Measurements from ENCODE around the gene ANO10.
"Not testable (repeated sequence)": the region's sequence is repeated elsewhere in the genome, so short reads cannot be mapped to it uniquely, and the experiment has no call there.

Gene ANO10

GRCh38 chr3:43518515-43518914 is 103.3 kb downstream of the ANO10 start:
- DNase-seq (ENCODE audit: low read depth in 2 of 2) = not testable (repeated sequence)

- no peak for DNase-seq (ENCODE audit: low read depth in 2 of 2)
These were observed 105.7 kb downstream of the ANO10 start for GRCh38 chr3:43515970-43516635.

GRCh38 chr3:43515208-43515917 is 106.4 kb downstream of the ANO10 start:
- DNase-seq (ENCODE audit: low read depth in 2 of 2) = no peak

DNA sequence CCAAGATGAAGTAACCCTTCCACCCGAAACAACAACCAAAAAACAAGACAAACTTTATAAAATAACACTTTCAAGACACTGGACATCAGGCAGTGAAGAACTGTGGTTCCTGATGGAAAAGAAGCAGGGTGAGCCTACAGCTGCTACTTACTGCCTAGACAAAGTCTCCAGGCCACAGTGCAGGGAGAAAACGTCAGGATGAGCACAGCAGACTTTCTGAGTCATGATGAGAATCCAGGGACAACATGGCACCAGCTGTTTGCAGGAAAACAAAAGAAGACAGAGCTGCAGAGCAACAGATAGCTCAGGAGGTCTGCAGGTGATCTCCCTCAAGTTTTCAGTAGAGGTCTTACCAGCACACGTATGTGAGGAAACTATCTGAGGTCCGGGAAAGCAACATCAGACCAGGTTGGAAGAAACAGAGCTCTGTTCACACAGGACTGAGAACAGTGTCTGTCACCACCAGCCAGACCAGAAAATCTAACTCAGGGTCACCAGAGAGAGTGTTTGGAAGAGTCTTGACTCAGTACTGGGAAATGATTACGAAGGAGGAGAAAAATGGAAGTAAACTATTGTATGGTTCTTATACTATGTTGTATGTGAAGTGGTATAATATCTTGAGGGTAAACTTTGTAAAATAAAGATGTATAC is 108.9 kb downstream of the ANO10 start:
- DNase-seq (ENCODE audit: low read depth in 2 of 2) = no peak

DNA sequence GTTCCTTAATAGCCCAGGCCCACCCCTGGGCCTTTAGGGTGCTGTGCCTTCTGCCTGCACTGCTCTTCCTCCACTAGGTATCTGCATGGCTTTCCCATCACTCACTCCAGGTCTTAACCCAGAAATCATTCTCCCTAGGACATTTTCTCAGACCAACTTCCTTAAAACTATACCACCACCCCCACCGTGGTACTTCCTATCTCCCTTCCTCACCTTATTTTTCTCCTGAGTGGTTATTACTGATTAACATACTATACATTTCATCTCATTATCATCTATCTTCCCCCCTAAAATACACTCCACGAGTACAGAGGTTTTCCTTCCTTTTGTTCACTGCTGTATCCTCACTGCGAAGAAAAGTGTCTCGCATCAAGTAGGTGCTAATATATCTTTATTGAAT is 115.2 kb downstream of the ANO10 start:
- DNase-seq (ENCODE audit: low read depth in 2 of 2) = no peak

GRCh38 chr3:43505351-43505750 is 116.5 kb downstream of the ANO10 start:
- DNase-seq (ENCODE audit: low read depth in 2 of 2) = peak; percentile 34 to 40

DNA sequence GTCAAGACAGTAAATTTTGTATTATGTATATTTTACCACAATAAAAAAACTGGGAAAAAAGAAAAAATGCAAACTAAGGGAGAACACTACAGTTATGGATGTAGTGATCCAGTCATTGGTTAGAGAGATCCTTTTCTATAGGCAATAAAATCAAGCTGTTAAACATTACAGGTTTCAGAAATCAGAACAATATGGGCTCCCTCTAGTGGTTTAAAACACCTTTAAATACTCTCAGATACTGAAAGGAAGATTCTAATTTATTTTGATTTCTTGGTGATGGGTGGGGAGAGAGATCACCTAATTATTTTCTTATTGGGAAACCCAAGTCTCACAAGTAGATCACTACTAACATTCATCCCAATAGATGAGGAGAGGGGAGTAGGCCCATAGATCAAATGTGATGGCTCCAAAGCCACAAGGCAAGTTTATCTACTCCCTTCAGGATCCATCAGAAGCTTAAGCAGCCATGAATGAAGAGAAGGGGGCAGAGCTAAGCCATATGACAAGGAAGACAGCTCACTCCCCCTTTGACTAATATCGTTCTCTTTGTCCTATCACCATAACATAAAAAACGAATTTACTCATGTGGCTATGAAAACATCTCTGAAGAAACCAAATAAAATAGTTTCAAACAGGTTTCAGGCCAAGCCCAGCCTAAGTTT is 118.6 kb downstream of the ANO10 start:
- peak; percentile 15 to 26 for DNase-seq (ENCODE audit: low read depth in 2 of 2)

DNA sequence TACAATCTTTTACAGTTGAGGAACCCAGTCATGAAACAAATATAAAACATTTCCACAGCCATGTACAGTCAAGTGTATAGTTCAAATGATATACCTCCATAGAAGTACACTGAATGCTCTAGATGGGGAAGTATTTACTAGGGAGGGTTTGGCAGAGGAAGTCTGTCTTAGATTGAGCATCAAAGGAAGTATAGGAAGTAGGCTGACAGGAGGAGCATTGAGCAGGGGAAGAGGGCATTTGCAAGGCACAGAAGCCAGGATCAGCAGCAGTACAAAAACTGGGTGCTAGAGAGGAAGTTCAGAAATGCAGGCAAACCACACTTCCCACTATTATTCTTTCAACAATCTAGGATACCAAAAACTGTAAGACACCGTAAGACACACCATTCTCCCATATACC is 122.6 kb downstream of the ANO10 start:
- no peak for DNase-seq (ENCODE audit: low read depth in 2 of 2)

DNA sequence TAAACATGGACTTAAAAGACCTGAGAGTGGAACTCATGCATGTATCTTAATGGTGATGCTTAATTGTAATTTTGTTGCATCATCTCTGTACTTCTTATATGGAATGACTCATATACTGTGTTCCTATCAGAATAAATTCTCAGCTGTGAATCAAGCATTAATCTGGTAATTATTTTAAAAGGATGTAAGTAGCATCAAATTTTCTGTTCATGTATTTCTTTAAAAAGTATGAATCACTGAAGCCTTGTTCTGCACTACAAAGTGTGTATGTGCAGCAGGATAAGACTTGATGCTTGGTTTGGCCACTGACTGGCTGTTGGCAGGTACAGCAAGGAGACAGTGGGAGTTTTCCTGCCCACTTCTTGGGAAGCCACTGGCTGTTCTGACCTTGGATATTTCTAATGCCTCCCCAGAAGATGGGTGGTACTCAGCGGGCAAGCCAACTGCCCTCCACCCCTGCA is 123.9 kb downstream of the ANO10 start:
- DNase-seq (ENCODE audit: low read depth in 2 of 2) = peak; percentile 44 to 50

GRCh38 chr3:43497422-43497821 is 124.4 kb downstream of the ANO10 start:
- no peak for DNase-seq (ENCODE audit: low read depth in 2 of 2)

GRCh38 chr3:43496740-43497375 is 125.0 kb downstream of the ANO10 start:
- peak in 1 of 2 experiments; percentile 6 for DNase-seq (ENCODE audit: low read depth in 2 of 2)

DNA sequence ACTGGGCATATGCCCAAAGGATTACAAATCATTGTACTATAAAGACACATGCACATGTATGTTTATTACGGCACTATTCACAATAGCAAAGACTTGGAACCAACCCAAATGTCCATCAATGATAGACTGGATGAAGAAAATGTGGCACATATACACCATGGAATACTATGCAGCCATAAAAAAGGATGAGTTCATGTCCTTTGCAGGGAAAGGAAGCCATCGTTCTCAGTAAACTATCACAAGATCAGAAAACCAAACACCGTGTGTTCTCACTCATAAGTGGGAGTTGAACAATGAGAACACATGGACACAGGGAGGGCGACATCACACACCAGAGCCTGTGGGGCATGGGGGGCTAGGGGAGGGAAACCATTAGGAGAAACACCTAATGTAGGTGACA is 128.9 kb downstream of the ANO10 start:
- DNase-seq (ENCODE audit: low read depth in 2 of 2) = not testable (repeated sequence)

- DNase-seq (ENCODE audit: low read depth in 2 of 2) = not testable (repeated sequence)
These were observed 130.0 kb downstream of the ANO10 start for GRCh38 chr3:43491807-43492206.

DNA sequence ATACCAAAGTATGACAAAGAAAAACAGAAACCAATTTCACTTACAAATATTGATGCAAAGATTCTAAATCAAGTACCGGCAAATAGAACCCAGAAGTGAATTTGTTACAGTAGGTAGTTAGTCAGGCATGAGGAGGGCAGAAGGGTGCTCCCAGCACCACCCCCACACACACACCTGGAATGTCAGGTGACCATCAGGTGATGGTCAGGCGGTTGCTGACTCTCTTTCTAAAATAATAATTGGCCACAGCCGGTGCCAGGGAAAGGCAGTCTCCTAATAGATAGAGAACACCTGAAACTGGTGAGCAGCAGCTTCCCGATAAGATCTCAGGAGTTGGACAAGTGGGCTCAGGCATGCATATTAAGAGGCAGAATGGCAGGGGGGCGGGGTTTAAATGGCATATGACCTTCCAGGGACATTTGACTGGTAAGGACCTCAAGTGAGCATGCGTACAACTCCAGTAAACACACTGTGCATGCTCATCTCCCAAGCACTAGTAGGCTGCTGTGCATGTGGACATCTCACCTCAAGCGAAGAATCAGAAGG is 131.1 kb downstream of the ANO10 start:
- no peak for DNase-seq (ENCODE audit: low read depth in 2 of 2)

DNA sequence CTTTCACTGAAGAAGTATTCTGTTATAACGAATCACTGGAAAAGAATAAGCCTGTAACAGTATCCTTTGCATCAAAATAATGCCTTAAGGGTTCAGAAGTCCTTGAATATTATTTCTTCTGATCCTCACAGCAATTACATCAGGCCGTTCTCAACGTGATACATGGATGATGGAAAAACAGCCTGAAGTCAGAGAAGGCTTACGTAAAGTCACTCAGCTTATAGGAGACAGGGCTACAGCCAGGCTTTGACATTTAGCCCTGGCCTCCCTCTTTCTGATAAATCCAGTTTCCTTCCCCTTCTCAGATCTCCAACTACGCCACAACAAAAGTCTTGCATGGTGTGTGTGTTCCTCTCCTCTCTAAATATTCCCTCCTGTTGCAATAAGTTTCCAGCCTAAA is 131.9 kb downstream of the ANO10 start:
- DNase-seq (ENCODE audit: low read depth in 2 of 2) = no peak

DNA sequence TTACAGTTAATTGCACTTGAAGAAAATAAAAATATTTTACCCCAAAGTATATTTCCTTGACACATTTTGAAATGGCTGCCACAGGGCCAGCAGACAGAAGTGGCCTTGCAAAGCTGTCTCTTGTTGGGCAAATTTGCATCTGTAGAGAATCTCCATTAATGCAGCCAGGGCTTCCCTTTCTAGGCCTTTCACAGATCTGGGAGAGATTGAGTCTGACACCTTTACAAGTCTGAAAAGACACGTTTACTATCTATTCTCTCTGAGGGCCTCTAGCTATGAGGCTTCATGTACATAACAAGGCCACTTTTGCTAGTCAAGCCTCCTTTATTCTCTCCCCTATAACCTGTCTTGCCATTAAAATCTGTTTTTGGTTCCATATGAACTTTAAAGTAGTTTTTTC is 135.9 kb downstream of the ANO10 start:
- DNase-seq (ENCODE audit: low read depth in 2 of 2) = no peak

- DNase-seq (ENCODE audit: low read depth in 2 of 2) = no peak
These were observed 136.8 kb downstream of the ANO10 start for GRCh38 chr3:43484926-43485488.

- no peak for DNase-seq (ENCODE audit: low read depth in 2 of 2)
These were observed 140.4 kb downstream of the ANO10 start for GRCh38 chr3:43481375-43481774.

DNA sequence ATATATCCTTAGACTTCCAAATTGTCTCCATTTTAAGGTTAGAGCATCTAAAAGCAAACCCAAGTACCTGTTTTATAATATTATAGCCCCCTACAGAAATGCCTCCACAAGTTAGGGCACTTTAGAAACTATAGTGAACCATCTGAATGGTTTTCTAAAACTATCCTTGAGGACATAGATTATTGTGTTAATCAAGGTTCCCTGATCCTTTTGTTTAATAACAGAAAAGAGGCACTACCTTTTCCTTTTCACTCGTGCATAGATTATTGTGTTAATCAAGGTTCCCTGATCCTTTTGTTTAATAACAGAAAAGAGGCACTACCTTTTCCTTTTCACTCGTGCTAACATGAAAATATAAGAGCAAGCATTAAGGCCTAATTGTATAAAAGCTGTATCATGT is 143.0 kb downstream of the ANO10 start:
- DNase-seq (ENCODE audit: low read depth in 2 of 2) = not testable (repeated sequence)

DNA sequence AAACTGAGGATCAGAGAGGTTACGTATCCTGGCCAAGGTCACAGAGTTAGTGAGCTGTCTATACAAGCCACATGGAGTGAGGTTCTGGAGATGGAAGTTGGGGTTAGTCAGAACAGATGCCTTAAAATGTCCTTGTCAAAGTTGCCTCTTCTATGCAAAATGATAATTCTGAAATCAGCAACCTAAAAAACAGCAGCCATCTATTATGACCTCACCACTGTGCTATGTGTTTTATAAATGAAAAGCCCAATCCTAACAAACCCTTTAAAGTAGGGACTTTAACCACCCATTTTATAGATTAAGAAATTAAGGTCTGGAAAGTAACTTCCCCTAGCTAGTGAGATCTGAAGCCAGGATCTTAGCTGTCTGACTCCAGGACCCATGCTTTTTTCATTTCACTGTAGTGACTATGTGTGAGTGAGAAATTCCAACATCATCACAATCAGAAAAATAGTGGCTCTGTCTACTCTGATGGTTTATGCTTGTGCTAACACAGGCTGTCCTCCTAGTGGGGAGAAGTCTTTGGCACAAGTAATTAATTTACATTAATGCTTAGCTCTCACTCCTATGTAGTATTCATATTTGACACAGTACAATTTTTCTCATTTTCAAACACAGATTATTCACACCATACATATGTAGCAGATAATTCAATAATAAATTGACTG is 143.6 kb downstream of the ANO10 start:
- DNase-seq (ENCODE audit: low read depth in 2 of 2) = no peak

GRCh38 chr3:43477600-43477999 is 144.2 kb downstream of the ANO10 start:
- DNase-seq (ENCODE audit: low read depth in 2 of 2) = no peak
